ENCODE data around the gene PRR19.

PRR19 gene

DNA sequence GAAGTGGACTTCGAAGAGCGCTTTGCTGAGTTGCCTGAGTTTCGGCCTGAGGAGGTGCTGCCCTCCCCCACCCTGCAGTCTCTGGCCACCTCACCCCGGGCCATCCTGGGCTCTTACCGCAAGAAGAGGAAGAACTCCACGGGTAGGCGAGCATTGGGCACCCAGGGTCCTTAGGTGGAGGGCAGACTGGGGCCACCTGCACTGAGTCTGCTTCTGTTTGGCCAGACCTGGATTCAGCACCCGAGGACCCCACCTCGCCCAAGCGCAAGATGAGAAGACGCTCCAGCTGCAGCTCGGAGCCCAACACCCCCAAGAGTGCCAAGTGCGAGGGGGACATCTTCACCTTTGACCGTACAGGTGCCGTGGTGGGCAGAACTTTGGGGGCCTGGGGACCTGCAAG is 8.0 kb upstream of the PRR19 start:
- Histone ChIP-seq H3K23ac (ENCODE audit: low read length) (no peak overlapping the region), H3K56ac (ENCODE audit: low read length) (no peak overlapping the region), H3K4ac (ENCODE audit: low read depth, low read length) (no peak overlapping the region), H3K36me3 (ENCODE audit: control insufficient read depth, insufficient read depth, low read length) (peaks cover 5% of the 10 kb centered on the region), H3K4me3 (ENCODE audit: low read length) (no peak overlapping the region), H3K79me1 (ENCODE audit: low read length) (no peaks in the 10 kb centered on the region), H3K27me3 (ENCODE audit: insufficient read depth, low read length, poor library complexity) (no peaks in the 10 kb centered on the region), H3K4me2 (ENCODE audit: low read length) (no peak overlapping the region), H4K5ac (ENCODE audit: low read length) (no peak overlapping the region), H2BK120ac (ENCODE audit: low read depth, low read length) (no peak overlapping the region), H4K8ac (ENCODE audit: low read depth, low read length) (no peak overlapping the region), H3K27ac (ENCODE audit: low read depth, low read length) (no peak overlapping the region), H3K79me2 (ENCODE audit: control insufficient read depth, insufficient read depth, low read length) (no peaks in the 10 kb centered on the region), H3K9ac (ENCODE audit: low read length) (no peak overlapping the region), H3K18ac (ENCODE audit: low read length) (no peak overlapping the region), H2BK5ac (ENCODE audit: low read length) (no peak overlapping the region), H3K4me1 (ENCODE audit: control insufficient read depth, low read depth, low read length) (no peaks in the 10 kb centered on the region), H2AK5ac (ENCODE audit: low read length) (no peak overlapping the region), H2BK15ac (replicated peaks; ENCODE audit: low read depth) (no peak overlapping the region)
- WGBS (ENCODE audit: extremely low coverage, insufficient coverage, low lambda C conversion rate): no CpG with 5 or more reads among the region's 15 CpGs
- DNase-seq: no peak

DNA sequence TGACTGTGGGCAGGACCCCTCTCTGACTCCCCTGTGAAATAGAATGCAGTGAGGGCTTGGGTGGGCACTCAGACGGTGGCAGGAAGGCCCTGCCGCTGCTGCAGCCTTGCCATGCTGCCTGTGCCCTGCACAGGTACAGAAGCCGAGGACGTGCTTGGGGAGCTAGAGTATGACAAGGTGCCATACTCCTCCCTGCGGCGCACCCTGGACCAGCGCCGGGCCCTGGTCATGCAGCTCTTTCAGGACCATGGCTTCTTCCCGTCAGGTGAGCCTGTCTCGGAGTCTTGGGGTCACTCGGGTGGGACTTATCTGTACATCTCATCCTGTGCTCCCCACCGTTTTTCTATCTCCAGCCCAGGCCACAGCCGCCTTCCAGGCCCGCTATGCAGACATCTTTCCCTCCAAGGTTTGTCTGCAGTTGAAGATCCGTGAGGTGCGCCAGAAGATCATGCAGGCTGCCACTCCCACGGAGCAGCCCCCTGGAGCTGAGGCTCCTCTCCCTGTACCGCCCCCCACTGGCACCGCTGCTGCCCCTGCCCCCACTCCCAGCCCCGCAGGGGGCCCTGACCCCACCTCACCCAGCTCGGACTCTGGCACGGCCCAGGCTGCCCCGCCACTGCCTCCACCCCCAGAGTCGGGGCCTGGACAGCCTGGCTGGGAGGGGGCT is 7.3 kb upstream of the PRR19 start:
- Histone ChIP-seq H3K79me1 (ENCODE audit: low read length) (no peaks in the 10 kb centered on the region), H3K4me2 (ENCODE audit: low read length) (no peak overlapping the region), H3K79me2 (ENCODE audit: control insufficient read depth, insufficient read depth, low read length) (no peaks in the 10 kb centered on the region), H4K8ac (ENCODE audit: low read depth, low read length) (no peak overlapping the region), H3K9ac (ENCODE audit: low read length) (no peak overlapping the region), H3K36me3 (ENCODE audit: control insufficient read depth, insufficient read depth, low read length) (peaks cover 3% of the 10 kb centered on the region), H2AK5ac (ENCODE audit: low read length) (no peak overlapping the region), H3K18ac (ENCODE audit: low read length) (no peak overlapping the region), H2BK5ac (ENCODE audit: low read length) (no peak overlapping the region), H3K23ac (ENCODE audit: low read length) (no peak overlapping the region), H4K5ac (ENCODE audit: low read length) (no peak overlapping the region), H3K4me3 (ENCODE audit: low read length) (no peak overlapping the region), H3K27me3 (ENCODE audit: insufficient read depth, low read length, poor library complexity) (no peaks in the 10 kb centered on the region), H3K27ac (ENCODE audit: low read depth, low read length) (no peak overlapping the region), H3K56ac (ENCODE audit: low read length) (no peak overlapping the region), H3K4ac (ENCODE audit: low read depth, low read length) (no peak overlapping the region), H2BK120ac (ENCODE audit: low read depth, low read length) (no peak overlapping the region), H2BK15ac (replicated peaks; ENCODE audit: low read depth) (no peak overlapping the region), H3K4me1 (ENCODE audit: control insufficient read depth, low read depth, low read length) (no peaks in the 10 kb centered on the region)
- WGBS (ENCODE audit: extremely low coverage, insufficient coverage, low lambda C conversion rate): no CpG with 5 or more reads among the region's 24 CpGs
- DNase-seq: no peak

DNA sequence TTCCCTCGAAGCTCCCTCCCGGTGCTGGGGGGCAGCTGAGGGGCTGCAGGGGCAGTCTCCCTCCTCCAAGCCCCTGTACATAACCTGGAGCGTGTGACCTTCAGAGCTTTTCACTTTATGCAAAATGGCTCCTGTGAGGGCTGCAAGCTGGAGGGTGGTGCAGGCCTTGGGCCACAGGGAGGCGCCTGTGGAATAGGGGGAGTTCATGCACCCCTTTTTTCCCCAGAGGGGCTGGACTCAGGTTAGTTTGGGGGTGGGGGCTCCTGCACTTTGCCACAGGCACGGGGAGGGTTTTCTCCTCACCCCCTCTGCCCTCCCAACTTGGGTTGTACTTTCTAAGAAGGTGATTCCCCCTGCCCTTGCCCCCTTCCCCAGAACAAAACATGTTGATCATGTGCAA is 6.6 kb upstream of the PRR19 start:
- Histone ChIP-seq H2BK5ac (ENCODE audit: low read length) (no peak overlapping the region), H3K56ac (ENCODE audit: low read length) (no peak overlapping the region)
- WGBS (ENCODE audit: extremely low coverage, insufficient coverage, low lambda C conversion rate): no CpG with 5 or more reads among the region's 5 CpGs

DNA sequence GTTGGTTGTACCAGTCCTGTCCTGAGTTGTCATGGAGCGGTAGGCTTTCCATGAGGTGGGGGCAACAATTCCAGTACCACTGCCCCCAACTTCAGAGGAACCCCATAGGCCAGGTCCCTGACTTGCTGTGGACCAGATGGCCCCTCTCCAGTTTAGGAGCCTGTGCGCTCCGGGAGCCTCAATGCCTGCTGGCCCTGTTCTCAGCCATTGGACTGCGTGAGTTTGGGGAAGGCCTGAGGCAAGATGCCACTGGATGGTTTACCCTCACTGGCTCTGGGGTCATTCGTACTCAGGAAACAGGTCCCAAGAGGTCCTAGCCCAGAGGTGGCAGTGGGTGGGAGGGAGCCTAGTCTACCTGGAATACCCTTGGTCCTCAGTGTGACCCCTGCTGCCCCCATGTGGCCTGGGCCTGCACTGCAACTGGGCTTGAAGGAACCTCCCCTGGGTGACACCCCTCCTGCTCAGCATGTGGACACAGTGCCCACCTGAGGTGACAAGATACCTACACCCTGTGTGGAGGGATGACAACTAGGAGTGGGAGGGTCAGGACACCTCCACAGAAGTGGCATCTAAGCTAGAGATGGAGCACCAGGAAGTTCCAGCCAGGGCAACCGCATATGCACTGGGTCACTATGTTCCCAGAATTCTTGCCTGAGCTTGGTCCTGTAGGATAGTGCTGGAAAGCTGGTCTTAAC is 6.0 kb upstream of the PRR19 start:
- Histone ChIP-seq H3K4ac (ENCODE audit: low read depth, low read length) (no peak overlapping the region), H3K56ac (ENCODE audit: low read length) (no peak overlapping the region), H3K9ac (ENCODE audit: low read length) (no peak overlapping the region), H3K27me3 (ENCODE audit: insufficient read depth, low read length, poor library complexity) (no peaks in the 10 kb centered on the region), H3K4me2 (ENCODE audit: low read length) (no peak overlapping the region), H2BK15ac (replicated peaks; ENCODE audit: low read depth) (no peak overlapping the region), H3K27ac (ENCODE audit: low read depth, low read length) (no peak overlapping the region), H3K4me3 (ENCODE audit: low read length) (no peak overlapping the region), H3K23ac (ENCODE audit: low read length) (no peak overlapping the region), H2BK5ac (ENCODE audit: low read length) (no peak overlapping the region), H4K8ac (ENCODE audit: low read depth, low read length) (no peak overlapping the region), H2AK5ac (ENCODE audit: low read length) (no peak overlapping the region), H3K18ac (ENCODE audit: low read length) (no peak overlapping the region), H4K5ac (ENCODE audit: low read length) (no peak overlapping the region), H3K79me2 (ENCODE audit: control insufficient read depth, insufficient read depth, low read length) (no peaks in the 10 kb centered on the region), H3K79me1 (ENCODE audit: low read length) (no peaks in the 10 kb centered on the region), H3K4me1 (ENCODE audit: control insufficient read depth, low read depth, low read length) (no peaks in the 10 kb centered on the region), H2BK120ac (ENCODE audit: low read depth, low read length) (no peak overlapping the region), H3K36me3 (ENCODE audit: control insufficient read depth, insufficient read depth, low read length) (peaks cover 3% of the 10 kb centered on the region)
- DNase-seq: peak; percentile 83
- WGBS (ENCODE audit: extremely low coverage, insufficient coverage, low lambda C conversion rate): no CpG with 5 or more reads among the region's 6 CpGs

More for the DNA sequence above, 6.6 kb upstream of the PRR19 start:
- H3K27ac ChIP-seq (ENCODE audit: low read depth, low read length): no peak overlapping the region
- H3K79me2 ChIP-seq (ENCODE audit: control insufficient read depth, insufficient read depth, low read length): no peaks in the 10 kb centered on the region
- no peak overlapping the region for H2BK15ac ChIP-seq (replicated peaks; ENCODE audit: low read depth)
- H2AK5ac ChIP-seq (ENCODE audit: low read length): no peak overlapping the region
- H3K23ac ChIP-seq (ENCODE audit: low read length): no peak overlapping the region
- no peak overlapping the region for H3K4ac ChIP-seq (ENCODE audit: low read depth, low read length)
- H4K8ac ChIP-seq (ENCODE audit: low read depth, low read length): no peak overlapping the region
- H3K79me1 ChIP-seq (ENCODE audit: low read length): no peaks in the 10 kb centered on the region
- H3K18ac ChIP-seq (ENCODE audit: low read length): no peak overlapping the region
- no peak overlapping the region for H3K4me2 ChIP-seq (ENCODE audit: low read length)
- H3K27me3 ChIP-seq (ENCODE audit: insufficient read depth, low read length, poor library complexity): no peaks in the 10 kb centered on the region
- no peak overlapping the region for H2BK120ac ChIP-seq (ENCODE audit: low read depth, low read length)
- no peak for DNase-seq
- no peak overlapping the region for H3K4me3 ChIP-seq (ENCODE audit: low read length)
- H3K9ac ChIP-seq (ENCODE audit: low read length): no peak overlapping the region
- no peak overlapping the region for H4K5ac ChIP-seq (ENCODE audit: low read length)
- peaks cover 3% of the 10 kb centered on the region for H3K36me3 ChIP-seq (ENCODE audit: control insufficient read depth, insufficient read depth, low read length)
- H3K4me1 ChIP-seq (ENCODE audit: control insufficient read depth, low read depth, low read length): no peaks in the 10 kb centered on the region

DNA sequence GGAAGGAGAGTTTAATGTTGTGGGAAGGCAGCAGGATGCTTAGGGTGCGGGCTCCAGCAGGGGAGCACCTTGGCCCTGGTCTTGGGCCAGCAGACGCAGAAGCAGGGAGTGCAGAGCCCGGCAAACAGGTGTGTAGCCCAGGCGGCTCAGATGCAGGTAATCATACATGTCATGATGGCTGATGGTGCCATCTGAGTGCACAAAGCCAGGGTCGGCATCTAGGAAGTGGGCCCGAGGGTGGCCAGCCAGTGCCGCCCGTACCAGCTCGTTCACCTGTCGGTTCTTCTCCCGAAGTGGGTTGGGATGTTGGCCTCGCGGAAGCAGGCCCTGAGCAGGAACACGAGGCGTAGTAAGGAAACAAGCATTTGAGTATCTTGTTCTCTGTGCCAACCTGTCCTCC is 4.9 kb upstream of the PRR19 start:
- Histone ChIP-seq H3K79me2 (ENCODE audit: control insufficient read depth, insufficient read depth, low read length) (no peaks in the 10 kb centered on the region), H3K4me3 (ENCODE audit: low read length) (no peak overlapping the region), H3K27ac (ENCODE audit: low read depth, low read length) (no peak overlapping the region), H2BK15ac (replicated peaks; ENCODE audit: low read depth) (no peak overlapping the region), H3K4me1 (ENCODE audit: control insufficient read depth, low read depth, low read length) (peaks cover 3% of the 10 kb centered on the region), H2BK120ac (ENCODE audit: low read depth, low read length) (no peak overlapping the region), H2BK5ac (ENCODE audit: low read length) (no peak overlapping the region), H3K23ac (ENCODE audit: low read length) (no peak overlapping the region), H2AK5ac (ENCODE audit: low read length) (no peak overlapping the region), H4K5ac (ENCODE audit: low read length) (no peak overlapping the region), H3K27me3 (ENCODE audit: insufficient read depth, low read length, poor library complexity) (no peaks in the 10 kb centered on the region), H3K4me2 (ENCODE audit: low read length) (no peak overlapping the region), H3K18ac (ENCODE audit: low read length) (no peak overlapping the region), H3K36me3 (ENCODE audit: control insufficient read depth, insufficient read depth, low read length) (peaks cover 3% of the 10 kb centered on the region), H3K4ac (ENCODE audit: low read depth, low read length) (no peak overlapping the region), H3K9ac (ENCODE audit: low read length) (no peak overlapping the region), H4K8ac (ENCODE audit: low read depth, low read length) (no peak overlapping the region), H3K56ac (ENCODE audit: low read length) (no peak overlapping the region), H3K79me1 (ENCODE audit: low read length) (peaks cover 3% of the 10 kb centered on the region)
- DNase-seq: no peak
- no CpG with 5 or more reads among the region's 15 CpGs for WGBS (ENCODE audit: extremely low coverage, insufficient coverage, low lambda C conversion rate)

DNA sequence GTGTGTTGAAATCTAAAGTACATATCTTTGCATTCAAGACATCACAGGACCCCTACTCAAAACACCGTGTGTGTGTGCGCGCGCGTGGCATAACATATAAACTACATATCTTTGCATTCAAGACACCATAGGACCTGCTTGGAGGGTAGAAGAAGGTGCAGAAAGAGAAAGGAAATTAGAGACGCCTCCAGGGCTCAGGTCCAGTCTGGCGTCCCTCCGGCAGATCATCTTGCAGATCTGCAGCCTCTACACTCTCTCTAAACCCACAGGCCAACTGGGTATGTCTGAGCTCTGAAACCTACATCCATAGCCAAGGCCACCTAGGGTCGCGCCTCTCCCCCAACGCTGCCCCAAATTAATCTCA is 1.2 kb downstream of the PRR19 start:
- WGBS (ENCODE audit: extremely low coverage, insufficient coverage, low lambda C conversion rate): no CpG with 5 or more reads among the region's 11 CpGs
- H3K27me3 ChIP-seq (ENCODE audit: insufficient read depth, low read length, poor library complexity): no peaks in the 10 kb centered on the region
- H3K4me2 ChIP-seq (ENCODE audit: low read length): no peak overlapping the region
- no peak overlapping the region for H3K18ac ChIP-seq (ENCODE audit: low read length)
- no peak overlapping the region for H2BK120ac ChIP-seq (ENCODE audit: low read depth, low read length)
- no peak overlapping the region for H2BK15ac ChIP-seq (replicated peaks; ENCODE audit: low read depth)
- no peaks in the 10 kb centered on the region for H3K36me3 ChIP-seq (ENCODE audit: control insufficient read depth, insufficient read depth, low read length)
- no peaks in the 10 kb centered on the region for H3K79me2 ChIP-seq (ENCODE audit: control insufficient read depth, insufficient read depth, low read length)
- peak overlapping the region; percentile 50 for H3K56ac ChIP-seq (ENCODE audit: low read length)
- no peak overlapping the region for H3K4ac ChIP-seq (ENCODE audit: low read depth, low read length)
- no peak for DNase-seq
- no peak overlapping the region for H4K8ac ChIP-seq (ENCODE audit: low read depth, low read length)
- peaks cover 3% of the 10 kb centered on the region for H3K4me1 ChIP-seq (ENCODE audit: control insufficient read depth, low read depth, low read length)
- no peak overlapping the region for H3K23ac ChIP-seq (ENCODE audit: low read length)
- H3K4me3 ChIP-seq (ENCODE audit: low read length): no peak overlapping the region
- H2AK5ac ChIP-seq (ENCODE audit: low read length): no peak overlapping the region
- no peak overlapping the region for H3K27ac ChIP-seq (ENCODE audit: low read depth, low read length)
- H3K9ac ChIP-seq (ENCODE audit: low read length): no peak overlapping the region
- no peak overlapping the region for H2BK5ac ChIP-seq (ENCODE audit: low read length)
- peak overlapping the region; percentile 41 for H4K5ac ChIP-seq (ENCODE audit: low read length)
- peaks cover 3% of the 10 kb centered on the region for H3K79me1 ChIP-seq (ENCODE audit: low read length)
